ENCODE results near the gene C1QB.

C1QB gene

DNA sequence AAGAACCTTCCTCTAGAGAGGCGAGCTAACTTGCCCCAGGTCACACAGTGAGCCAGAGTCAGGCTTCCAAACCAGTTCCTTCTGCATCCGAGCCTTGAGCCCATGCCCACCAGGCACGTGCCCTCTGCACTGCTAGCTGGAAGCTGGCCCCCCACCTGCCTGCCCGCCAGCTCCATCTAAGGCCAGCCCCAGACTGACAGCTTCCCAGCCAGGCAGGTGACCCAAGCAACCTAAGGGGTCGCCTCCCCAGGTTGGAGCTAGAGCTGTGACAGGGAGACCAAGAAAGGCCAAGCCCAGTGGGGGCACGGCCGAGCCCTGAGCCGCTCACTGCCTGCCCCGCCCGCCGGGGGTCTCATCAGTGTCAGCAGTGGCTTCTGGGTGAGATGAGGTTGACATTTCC, 36.5 kb upstream of the C1QB start:
- Histone ChIP-seq H3K9me3 (ENCODE audit: severe bottlenecking) (no peaks in the 10 kb centered on the region), H3K27me3 (ENCODE audit: insufficient read depth, poor library complexity, severe bottlenecking) (peaks cover 68% of the 10 kb centered on the region), H3K4me3 (ENCODE audit: severe bottlenecking) (no peak overlapping the region), H3K36me3 (ENCODE audit: low read depth) (no peaks in the 10 kb centered on the region), H3K4me1 (ENCODE audit: insufficient read depth, poor library complexity, severe bottlenecking) (no peaks in the 10 kb centered on the region), H3K27ac (ENCODE audit: poor library complexity, severe bottlenecking) (no peak overlapping the region)
- ATAC-seq (ENCODE audit: low read depth): no peak
- DNase-seq (ENCODE audit: low spot score): no peak
- TF ChIP-seq CTCF (IDR thresholded peaks at IDR 0.05; ENCODE audit: poor library complexity, severe bottlenecking): no peak

DNA sequence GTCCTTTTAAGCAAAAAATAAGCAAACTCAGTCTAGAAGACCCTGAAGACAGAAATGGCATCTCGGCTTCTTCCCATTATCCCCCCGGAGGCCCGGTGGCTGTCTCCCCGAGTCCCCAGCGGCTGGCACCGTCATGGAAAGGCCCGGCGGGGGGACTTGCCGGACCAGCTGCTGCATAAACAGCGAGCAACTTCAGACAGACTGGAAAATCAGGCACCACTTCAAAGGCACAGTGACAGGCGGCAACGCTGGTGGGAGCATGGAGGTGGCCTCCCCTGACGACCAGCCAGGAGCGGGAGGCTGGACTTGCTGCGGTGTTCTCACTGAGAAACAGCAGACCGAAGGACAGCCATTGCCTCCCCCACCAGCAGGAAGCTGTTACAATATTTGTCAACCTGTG, 35.0 kb upstream of the C1QB start:
- TF ChIP-seq CTCF (IDR thresholded peaks at IDR 0.05; ENCODE audit: poor library complexity, severe bottlenecking): no peak
- Histone ChIP-seq H3K4me1 (ENCODE audit: insufficient read depth, poor library complexity, severe bottlenecking) (no peaks in the 10 kb centered on the region), H3K4me3 (ENCODE audit: severe bottlenecking) (no peak overlapping the region), H3K9me3 (ENCODE audit: severe bottlenecking) (no peaks in the 10 kb centered on the region), H3K27me3 (ENCODE audit: insufficient read depth, poor library complexity, severe bottlenecking) (peaks cover 68% of the 10 kb centered on the region), H3K36me3 (ENCODE audit: low read depth) (no peaks in the 10 kb centered on the region), H3K27ac (ENCODE audit: poor library complexity, severe bottlenecking) (no peak overlapping the region)
- no peak for DNase-seq (ENCODE audit: low spot score)
- no peak for ATAC-seq (ENCODE audit: low read depth)

GRCh38 chr1:22619252-22619651, 33.8 kb upstream of the C1QB start:
- Histone ChIP-seq H3K27me3 (ENCODE audit: insufficient read depth, poor library complexity, severe bottlenecking) (peaks cover 67% of the 10 kb centered on the region), H3K9me3 (ENCODE audit: severe bottlenecking) (no peaks in the 10 kb centered on the region), H3K4me1 (ENCODE audit: insufficient read depth, poor library complexity, severe bottlenecking) (no peaks in the 10 kb centered on the region), H3K36me3 (ENCODE audit: low read depth) (no peaks in the 10 kb centered on the region), H3K4me3 (ENCODE audit: severe bottlenecking) (no peak overlapping the region), H3K27ac (ENCODE audit: poor library complexity, severe bottlenecking) (no peak overlapping the region)
- DNase-seq (ENCODE audit: low spot score) (no peak), ATAC-seq (ENCODE audit: low read depth) (no peak)
- no peak for TF ChIP-seq CTCF (IDR thresholded peaks at IDR 0.05; ENCODE audit: poor library complexity, severe bottlenecking)

GRCh38 chr1:22619798-22620197, 33.2 kb upstream of the C1QB start:
- ATAC-seq (ENCODE audit: low read depth) (no peak), DNase-seq (ENCODE audit: low spot score) (no peak)
- Histone ChIP-seq H3K9me3 (ENCODE audit: severe bottlenecking) (no peaks in the 10 kb centered on the region), H3K27ac (ENCODE audit: poor library complexity, severe bottlenecking) (no peak overlapping the region), H3K4me3 (ENCODE audit: severe bottlenecking) (no peak overlapping the region), H3K27me3 (ENCODE audit: insufficient read depth, poor library complexity, severe bottlenecking) (peaks cover 61% of the 10 kb centered on the region), H3K36me3 (ENCODE audit: low read depth) (no peaks in the 10 kb centered on the region), H3K4me1 (ENCODE audit: insufficient read depth, poor library complexity, severe bottlenecking) (no peaks in the 10 kb centered on the region)
- TF ChIP-seq CTCF (IDR thresholded peaks at IDR 0.05; ENCODE audit: poor library complexity, severe bottlenecking): no peak

DNA sequence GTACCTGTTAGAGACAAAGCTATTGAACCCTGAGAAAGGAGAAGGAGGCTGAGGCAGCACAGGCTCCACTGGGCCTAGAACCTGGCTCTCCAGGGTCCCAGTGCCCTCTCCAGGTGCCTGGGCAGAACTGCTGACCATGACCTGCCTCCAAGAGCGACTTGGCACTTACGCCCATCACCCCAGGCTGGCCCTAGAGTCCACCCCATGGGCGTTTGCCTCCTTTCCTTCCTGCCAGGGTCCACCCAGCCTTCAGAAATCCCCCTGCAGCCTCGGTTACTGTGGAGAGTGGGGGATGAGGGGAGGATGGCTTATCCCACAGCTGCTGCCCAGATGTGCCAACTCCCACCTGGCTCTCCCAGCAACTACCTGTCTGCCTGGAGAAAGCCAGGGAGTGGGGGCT, 31.3 kb upstream of the C1QB start:
- ATAC-seq (ENCODE audit: low read depth): no peak

More for the DNA sequence above, 31.3 kb upstream of the C1QB start:
- no peak overlapping the region for H3K27ac ChIP-seq (ENCODE audit: poor library complexity, severe bottlenecking)
- peaks cover 45% of the 10 kb centered on the region for H3K27me3 ChIP-seq (ENCODE audit: insufficient read depth, poor library complexity, severe bottlenecking)
- no peak overlapping the region for H3K4me3 ChIP-seq (ENCODE audit: severe bottlenecking)
- no peaks in the 10 kb centered on the region for H3K4me1 ChIP-seq (ENCODE audit: insufficient read depth, poor library complexity, severe bottlenecking)
- H3K36me3 ChIP-seq (ENCODE audit: low read depth): no peaks in the 10 kb centered on the region
- DNase-seq (ENCODE audit: low spot score): no peak
- no peak for TF ChIP-seq CTCF (IDR thresholded peaks at IDR 0.05; ENCODE audit: poor library complexity, severe bottlenecking)
- no peaks in the 10 kb centered on the region for H3K9me3 ChIP-seq (ENCODE audit: severe bottlenecking)
